Stomach (tissue), 4 donors: Measurements from ENCODE around the gene TMEM147.

Experiments
- CTCF ChIP-seq, 7 experiments: fragments of 450-650 bp in 4 of 7; fragments of 200-600 bp in 3 of 7; sonication (generic) in 3 of 7; IDR thresholded peaks; one replicate each; pipeline ENCODE4 v1.5.1; 2016 to 2019; ENCODE audit warnings: antibody characterized with exemption in 7 of 7, control low read depth in 2 of 7, mild to moderate bottlenecking in 1 of 7
- EP300 ChIP-seq: sonication (generic); formaldehyde crosslinking; IDR thresholded peaks from one replicate; pipeline ENCODE4 v1.6.1; 2017; ENCODE audit warnings: antibody characterized with exemption
- POLR2A ChIP-seq, 4 donors: fragments of 450-650 bp; IDR thresholded peaks; one replicate each; pipeline ENCODE4 v1.6.1; 2016; ENCODE audit warnings: antibody characterized with exemption in 4 of 4, control low read depth in 2 of 4, mild to moderate bottlenecking in 1 of 4, moderate library complexity in 1 of 4

DNA sequence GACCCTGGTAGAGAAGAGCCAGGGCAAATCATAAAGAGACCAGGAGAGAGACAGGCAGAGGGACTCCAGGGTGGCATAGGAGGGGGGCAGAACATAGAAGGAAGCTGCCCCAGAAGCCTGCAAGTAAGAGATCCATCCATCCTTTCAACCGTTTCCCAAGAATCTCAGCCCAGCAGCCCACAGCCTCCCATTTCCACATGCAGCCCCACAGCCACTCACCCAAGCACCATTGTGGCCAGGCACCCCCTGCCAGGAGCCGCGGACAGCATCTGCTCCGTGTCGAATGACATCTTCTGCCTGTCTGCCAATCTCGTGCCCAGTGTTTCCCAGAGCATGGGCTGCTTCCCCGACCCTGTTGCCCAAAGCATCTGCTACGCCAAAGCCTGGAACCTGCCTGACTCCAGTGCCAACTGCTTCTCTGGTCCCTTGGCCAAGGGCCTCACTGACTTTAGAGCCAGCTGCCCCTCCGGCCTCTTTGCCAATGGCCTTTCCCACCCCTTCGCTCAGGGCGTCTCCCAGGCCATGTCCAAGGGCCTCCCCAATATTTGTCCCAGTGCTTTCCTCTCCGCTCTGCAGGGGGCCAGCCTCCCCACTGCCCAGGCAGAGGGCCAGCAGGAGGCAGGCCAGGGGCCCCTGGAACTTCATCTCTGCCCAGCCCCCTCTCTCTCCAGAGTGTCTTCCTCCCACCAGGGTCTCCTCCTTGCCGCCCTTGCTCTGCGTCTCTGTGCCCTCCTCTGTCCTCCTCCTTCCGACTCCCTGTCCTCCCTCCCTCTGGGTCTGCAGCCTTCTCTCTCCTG lies 32.4 kb upstream of the TMEM147 start:
- TF ChIP-seq CTCF (IDR thresholded peaks at IDR 0.05) (no peak), POLR2A (IDR thresholded peaks at IDR 0.05) (no peak), EP300 (no peak)
